GM12872 (cell line): ENCODE data around the gene QSER1.

Experiments used
- TF ChIP-seq, protein P1 (sequence below): IDR thresholded peaks from 3 replicates; pipeline ENCODE4 v1.5.1; 2011; ENCODE audit warnings: low read depth, mild to moderate bottlenecking, low read length, moderate library complexity; ENCODE audit not compliant: insufficient read depth

The QSER1 gene

DNA sequence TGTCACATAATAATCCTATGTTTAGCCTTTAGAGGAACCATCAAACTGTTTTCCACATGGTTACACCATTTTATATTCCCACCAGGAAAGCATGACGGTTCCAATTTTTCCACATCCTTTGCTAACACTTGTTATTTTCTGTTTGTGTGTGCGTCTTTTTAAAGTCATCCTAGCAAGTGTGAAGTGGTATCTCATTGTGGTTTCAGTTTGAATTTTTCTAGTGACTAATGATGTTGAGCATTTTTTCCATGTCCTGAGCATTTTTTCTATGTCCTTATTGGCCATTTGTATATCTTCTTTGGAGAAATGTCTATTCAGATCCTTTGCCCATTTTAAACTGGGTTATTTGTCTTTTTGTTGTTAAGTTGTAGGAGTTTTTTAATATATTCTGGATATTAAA lies 69.4 kb downstream of the QSER1 start:
- TF ChIP-seq, protein P1, sequence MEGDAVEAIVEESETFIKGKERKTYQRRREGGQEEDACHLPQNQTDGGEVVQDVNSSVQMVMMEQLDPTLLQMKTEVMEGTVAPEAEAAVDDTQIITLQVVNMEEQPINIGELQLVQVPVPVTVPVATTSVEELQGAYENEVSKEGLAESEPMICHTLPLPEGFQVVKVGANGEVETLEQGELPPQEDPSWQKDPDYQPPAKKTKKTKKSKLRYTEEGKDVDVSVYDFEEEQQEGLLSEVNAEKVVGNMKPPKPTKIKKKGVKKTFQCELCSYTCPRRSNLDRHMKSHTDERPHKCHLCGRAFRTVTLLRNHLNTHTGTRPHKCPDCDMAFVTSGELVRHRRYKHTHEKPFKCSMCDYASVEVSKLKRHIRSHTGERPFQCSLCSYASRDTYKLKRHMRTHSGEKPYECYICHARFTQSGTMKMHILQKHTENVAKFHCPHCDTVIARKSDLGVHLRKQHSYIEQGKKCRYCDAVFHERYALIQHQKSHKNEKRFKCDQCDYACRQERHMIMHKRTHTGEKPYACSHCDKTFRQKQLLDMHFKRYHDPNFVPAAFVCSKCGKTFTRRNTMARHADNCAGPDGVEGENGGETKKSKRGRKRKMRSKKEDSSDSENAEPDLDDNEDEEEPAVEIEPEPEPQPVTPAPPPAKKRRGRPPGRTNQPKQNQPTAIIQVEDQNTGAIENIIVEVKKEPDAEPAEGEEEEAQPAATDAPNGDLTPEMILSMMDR: no peak

DNA sequence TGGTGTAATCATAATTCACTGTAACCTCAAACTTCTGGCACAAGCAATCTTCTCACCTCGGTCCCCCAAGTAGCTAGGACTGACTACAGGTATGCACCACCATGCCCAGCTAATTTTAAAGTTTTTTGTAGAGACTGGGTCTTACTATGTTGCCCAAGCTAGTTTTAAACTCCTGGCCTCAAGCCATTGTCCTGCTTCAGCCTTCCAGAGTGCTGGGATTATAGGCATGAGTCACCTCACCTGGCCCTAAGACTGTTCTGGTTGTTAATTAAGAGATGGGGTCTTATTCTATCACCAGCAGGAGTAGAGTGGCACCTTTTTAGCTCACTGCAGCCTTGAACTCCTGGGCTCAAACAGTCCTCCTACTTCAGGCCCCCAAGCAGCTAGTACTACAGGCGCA lies 71.1 kb downstream of the QSER1 start:
- TF ChIP-seq, protein P1: no peak

DNA sequence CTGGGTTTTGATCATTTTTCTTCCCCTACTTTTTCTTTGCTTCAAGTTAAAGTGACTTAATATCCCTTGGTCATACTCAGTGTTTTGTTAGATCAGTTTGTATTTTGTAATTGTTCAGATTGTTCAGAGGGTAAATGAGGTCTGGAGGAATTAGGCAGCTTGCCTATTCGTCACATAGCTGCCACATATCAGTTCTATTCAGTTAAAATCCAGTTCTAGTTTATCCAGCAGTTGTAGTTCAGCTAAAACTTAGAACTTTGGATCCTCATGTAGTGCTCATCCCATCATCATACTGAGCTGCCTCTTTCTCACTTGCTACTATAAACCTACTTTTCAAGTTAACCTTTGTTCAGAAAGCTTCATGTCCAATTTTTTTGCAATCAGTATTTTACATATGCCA lies 75.9 kb downstream of the QSER1 start:
- TF ChIP-seq, protein P1: no peak

DNA sequence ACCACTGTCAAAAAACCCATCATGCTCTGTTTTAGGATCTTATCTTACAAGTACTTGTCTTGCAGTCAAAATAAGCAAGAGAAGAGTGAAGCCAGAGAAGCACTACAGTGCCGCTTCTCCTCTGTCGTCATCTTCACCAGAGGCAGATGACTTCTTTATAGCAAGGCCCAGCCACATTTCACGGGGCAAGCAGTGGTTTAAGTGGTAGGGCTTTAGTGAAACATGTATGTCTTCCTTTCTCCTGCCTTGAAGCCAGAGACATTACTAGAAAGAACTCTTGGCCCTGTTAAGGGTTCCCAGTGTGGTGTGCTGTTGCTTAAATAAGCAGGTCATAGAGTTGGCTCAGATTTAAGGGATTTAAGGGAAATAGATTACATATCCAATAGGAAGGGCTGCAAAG lies 80.2 kb downstream of the QSER1 start:
- TF ChIP-seq, protein P1: no peak

DNA sequence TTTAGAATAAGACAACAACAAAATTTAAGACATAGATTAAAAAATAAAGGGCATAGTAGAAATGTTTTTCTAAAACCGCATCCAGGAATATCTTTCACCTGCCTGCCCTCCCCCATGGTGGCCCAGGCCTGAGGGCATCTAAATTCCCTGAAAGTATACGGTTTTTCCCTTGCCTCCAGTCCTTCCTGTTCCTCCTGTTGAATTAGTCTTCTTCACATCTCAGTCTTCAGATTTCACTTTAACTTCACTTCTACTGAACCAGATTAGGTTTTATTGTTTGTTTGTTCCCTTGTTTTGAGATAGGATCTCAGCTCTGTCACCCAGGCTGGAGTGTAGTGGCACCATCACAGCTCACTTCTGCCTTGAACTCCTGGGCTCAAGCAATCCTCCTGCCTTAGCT lies 90.0 kb downstream of the QSER1 start:
- TF ChIP-seq, protein P1: no peak

DNA sequence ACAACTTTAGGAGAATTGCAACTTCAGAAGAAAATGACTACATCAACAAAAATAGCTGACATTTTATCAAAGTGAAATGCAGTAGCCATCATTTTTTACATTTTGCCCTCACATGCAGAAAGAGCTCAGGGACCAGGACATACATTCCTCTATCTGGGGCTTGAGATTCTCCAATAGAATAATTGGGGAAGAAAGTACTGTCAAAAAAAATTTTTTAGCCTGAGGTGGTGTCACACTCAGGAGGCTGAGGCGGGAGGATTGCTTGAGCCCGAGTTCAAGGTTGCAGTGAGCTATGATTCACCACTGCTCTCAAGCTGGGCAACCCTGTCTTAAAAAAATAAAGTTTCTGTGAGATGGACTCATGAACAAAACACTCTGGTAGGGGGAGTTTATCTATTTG lies 90.9 kb downstream of the QSER1 start:
- TF ChIP-seq, protein P1: no peak

DNA sequence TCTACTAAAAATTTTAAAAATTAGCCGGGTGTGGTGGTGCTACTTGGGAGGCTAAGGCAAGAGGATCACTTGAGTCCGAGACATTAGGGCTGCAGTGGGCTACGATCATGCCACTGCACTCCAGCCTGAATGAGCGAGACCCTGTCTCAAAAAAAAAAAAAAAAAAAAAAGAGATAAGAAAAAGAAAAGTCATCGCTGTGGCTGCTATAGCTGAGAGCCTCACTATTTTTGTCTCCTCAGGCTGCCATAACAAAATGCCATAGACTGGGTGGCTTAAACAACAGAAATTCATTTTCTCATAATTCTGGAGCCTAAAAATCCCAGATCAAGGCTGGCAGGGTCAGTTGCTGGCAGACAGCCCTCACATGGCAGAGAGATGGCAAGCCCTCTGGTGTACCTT lies 93.0 kb downstream of the QSER1 start:
- TF ChIP-seq, protein P1: no peak

DNA sequence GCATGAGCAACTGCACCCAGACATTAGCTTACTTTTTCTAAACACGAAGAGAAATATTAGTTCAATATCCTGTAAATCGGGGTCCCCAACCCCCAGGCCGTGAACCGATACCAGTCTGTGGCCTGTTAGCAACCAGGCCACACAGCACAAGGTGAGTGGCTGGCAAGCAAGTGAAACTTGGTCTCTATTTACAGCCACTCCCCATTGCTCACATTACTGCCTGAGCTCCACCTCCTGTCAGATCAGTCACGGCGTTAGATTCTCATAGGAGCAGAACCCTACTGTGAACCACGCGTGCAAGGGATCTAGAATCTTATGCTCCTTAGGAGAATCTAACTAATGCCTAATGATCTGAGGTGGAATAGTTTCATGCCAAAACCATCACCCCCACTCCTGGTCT lies 95.2 kb downstream of the QSER1 start:
- TF ChIP-seq, protein P1: no peak
